ENCODE data around the gene ADCY9. TPM values are rescaled to one million over a fixed set of nuclear protein-coding genes. Genes with fewer than 3 reads are reported as not detected.
"Not testable (repeated sequence)": the region's sequence is repeated elsewhere in the genome, so short reads cannot be mapped to it uniquely, and the experiment has no call there.

Gene ADCY9
- total RNA-seq, 1 donor from 2014 or later: 12.0 TPM

GRCh38 chr16:3935921-3936320 is 180.3 kb downstream of the ADCY9 start:
- H3K27me3 ChIP-seq (ENCODE audit: control insufficient read depth, insufficient read depth, low read length): no peaks in the 10 kb centered on the region
- no peak overlapping the region for H3K4me3 ChIP-seq (ENCODE audit: low read depth, low read length)
- no peak for TF ChIP-seq CTCF (IDR thresholded peaks at IDR 0.05; ENCODE audit: insufficient read depth, low read length, poor library complexity, severe bottlenecking)
- H3K36me3 ChIP-seq (ENCODE audit: control insufficient read depth, insufficient read depth, low read length): no peaks in the 10 kb centered on the region
- DNase-seq (ENCODE audit: low read depth): no peak

GRCh38 chr16:3934491-3935181 is 181.6 kb downstream of the ADCY9 start:
- no peaks in the 10 kb centered on the region for H3K36me3 ChIP-seq (ENCODE audit: control insufficient read depth, insufficient read depth, low read length)
- no peak for DNase-seq (ENCODE audit: low read depth)
- no peak overlapping the region for H3K4me3 ChIP-seq (ENCODE audit: low read depth, low read length)
- TF ChIP-seq CTCF (IDR thresholded peaks at IDR 0.05; ENCODE audit: insufficient read depth, low read length, poor library complexity, severe bottlenecking): no peak
- H3K27me3 ChIP-seq (ENCODE audit: control insufficient read depth, insufficient read depth, low read length): no peaks in the 10 kb centered on the region

GRCh38 chr16:3927147-3927546 is 189.1 kb downstream of the ADCY9 start:
- DNase-seq (ENCODE audit: low read depth); H3K4me3 ChIP-seq (ENCODE audit: low read depth, low read length); H3K36me3 ChIP-seq (ENCODE audit: control insufficient read depth, insufficient read depth, low read length); H3K27me3 ChIP-seq (ENCODE audit: control insufficient read depth, insufficient read depth, low read length): not testable (repeated sequence)

- H3K36me3 ChIP-seq (ENCODE audit: control insufficient read depth, insufficient read depth, low read length): no peaks in the 10 kb centered on the region
- TF ChIP-seq CTCF (IDR thresholded peaks at IDR 0.05; ENCODE audit: insufficient read depth, low read length, poor library complexity, severe bottlenecking): no peak
- DNase-seq (ENCODE audit: low read depth): no peak
- H3K27me3 ChIP-seq (ENCODE audit: control insufficient read depth, insufficient read depth, low read length): no peaks in the 10 kb centered on the region
- no peak overlapping the region for H3K4me3 ChIP-seq (ENCODE audit: low read depth, low read length)
These were observed 191.5 kb downstream of the ADCY9 start for GRCh38 chr16:3924763-3925162.

GRCh38 chr16:3922241-3922640 is 194.0 kb downstream of the ADCY9 start:
- no peaks in the 10 kb centered on the region for H3K36me3 ChIP-seq (ENCODE audit: control insufficient read depth, insufficient read depth, low read length)
- TF ChIP-seq CTCF (IDR thresholded peaks at IDR 0.05; ENCODE audit: insufficient read depth, low read length, poor library complexity, severe bottlenecking): no peak
- no peak for DNase-seq (ENCODE audit: low read depth)
- no peak overlapping the region for H3K4me3 ChIP-seq (ENCODE audit: low read depth, low read length)
- H3K27me3 ChIP-seq (ENCODE audit: control insufficient read depth, insufficient read depth, low read length): no peaks in the 10 kb centered on the region

GRCh38 chr16:3920206-3920605 is 196.0 kb downstream of the ADCY9 start:
- Histone ChIP-seq H3K27me3 (ENCODE audit: control insufficient read depth, insufficient read depth, low read length) (no peaks in the 10 kb centered on the region), H3K36me3 (ENCODE audit: control insufficient read depth, insufficient read depth, low read length) (no peaks in the 10 kb centered on the region), H3K4me3 (ENCODE audit: low read depth, low read length) (no peak overlapping the region)
- no peak for DNase-seq (ENCODE audit: low read depth)
- TF ChIP-seq CTCF (IDR thresholded peaks at IDR 0.05; ENCODE audit: insufficient read depth, low read length, poor library complexity, severe bottlenecking): no peak
